NCI-H1048 (cell line): ENCODE measurements around the gene NFAT5.
"Not testable (repeated sequence)": the region's sequence is repeated elsewhere in the genome, so short reads cannot be mapped to it uniquely, and the experiment has no call there.

Experiments
- DNase-seq: peaks from one replicate; lab custom pipeline; 2025; lab: John Stamatoyannopoulos, UW

The NFAT5 gene

DNA sequence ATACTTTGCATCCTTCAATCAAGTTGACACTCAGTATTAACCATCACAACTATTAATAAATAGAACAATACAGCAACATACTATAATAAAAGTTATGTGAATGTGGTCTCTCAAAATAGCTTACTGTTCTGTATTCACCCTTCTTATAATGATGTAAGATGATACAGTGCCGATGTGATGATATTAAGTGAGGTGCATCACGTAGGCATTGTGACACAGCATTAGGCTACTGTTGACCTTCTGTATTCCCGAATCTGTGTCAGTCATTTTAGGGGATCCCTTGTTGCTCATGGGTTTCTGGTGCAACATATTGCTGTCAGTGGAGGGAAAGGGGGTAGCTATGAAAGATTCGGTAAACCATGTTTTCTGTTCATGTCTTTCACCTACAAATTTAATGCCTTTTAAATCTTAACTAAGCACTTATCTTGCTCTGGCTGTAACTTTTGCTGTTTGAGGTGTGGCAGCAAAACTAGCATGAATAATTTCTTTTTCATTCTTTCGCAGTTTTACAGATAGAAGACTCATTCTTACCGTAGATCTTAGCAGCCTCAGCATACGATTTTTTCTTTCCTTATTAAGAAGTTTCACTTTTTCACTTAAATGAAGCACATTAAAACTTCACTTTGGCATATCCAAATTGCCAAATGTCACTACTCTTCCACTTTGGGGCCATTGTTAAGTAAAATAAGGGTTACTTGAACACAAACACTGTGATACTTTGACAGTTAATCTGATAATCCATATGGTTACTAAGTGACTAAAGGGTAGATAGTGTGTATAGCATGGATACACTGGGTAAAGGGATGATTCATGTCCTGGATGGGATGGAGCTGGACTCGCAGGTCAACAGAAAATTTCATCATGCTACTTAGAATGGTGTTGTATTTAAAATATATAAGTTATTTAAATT, 29.6 kb downstream of the NFAT5 start:
- no peak for DNase-seq

DNA sequence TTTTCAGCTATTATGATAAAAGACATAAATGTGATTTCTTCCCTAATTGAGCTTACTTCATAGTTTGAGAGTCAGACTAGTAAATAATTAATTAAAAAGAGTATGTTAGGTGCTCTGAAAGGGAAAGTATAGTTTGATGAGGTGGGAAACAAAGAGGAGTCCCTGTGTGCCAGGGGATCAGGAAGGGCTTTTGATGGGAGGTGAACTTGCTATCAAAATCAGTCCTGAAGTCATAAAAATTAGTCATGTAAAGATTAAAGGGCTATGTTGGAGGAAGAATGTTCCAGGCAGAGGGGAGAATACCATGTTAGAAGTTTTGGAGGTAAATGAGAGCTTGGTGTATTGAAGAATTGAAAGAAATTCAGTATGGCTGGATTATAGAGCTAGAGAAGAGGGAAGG, 31.0 kb downstream of the NFAT5 start:
- no peak for DNase-seq

GRCh38 chr16:69598045-69598444, 32.3 kb downstream of the NFAT5 start:
- no peak for DNase-seq

DNA sequence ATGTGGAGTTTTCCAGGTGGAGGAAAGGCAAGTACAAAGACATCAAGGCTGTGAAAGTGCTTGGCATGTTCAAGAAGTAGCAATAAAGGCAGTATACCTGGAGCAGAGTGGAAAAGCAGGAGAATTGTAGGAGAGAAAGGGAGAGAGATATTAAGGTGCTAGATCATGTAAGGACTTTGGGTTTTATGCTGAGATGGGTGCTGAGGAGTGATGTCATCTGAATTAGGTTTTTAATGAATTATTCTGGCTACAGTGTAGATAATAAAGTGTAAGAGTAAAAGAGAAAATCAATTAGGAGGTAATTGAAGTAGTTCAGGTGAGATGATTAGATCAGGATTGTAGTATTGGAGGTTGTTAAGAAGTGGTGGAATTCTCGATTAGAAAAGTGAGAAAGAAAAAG, 34.0 kb downstream of the NFAT5 start:
- no peak for DNase-seq

GRCh38 chr16:69600202-69600601, 34.4 kb downstream of the NFAT5 start:
- DNase-seq, result no peak

GRCh38 chr16:69601250-69601649, 35.5 kb downstream of the NFAT5 start:
- DNase-seq, result no peak

GRCh38 chr16:69606985-69607384, 41.2 kb downstream of the NFAT5 start:
- no peak for DNase-seq

DNA sequence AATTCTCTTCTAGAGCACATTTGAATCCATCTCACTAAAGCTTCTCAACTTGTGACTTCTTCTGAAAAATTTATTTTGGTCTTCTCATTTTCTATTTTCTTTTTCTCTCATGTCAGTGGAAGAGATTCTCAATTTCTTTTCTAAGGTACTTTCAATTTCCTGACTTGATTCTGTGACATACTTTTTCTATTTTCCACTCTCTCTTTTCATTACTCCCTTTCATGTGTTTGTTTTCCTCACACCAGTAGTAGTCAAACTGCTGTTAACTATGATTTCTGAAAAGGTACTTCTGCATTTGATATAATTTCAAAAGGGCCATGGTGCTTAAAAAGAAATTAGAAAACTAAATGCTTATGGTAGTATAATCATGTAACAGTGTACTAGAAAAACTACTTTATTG, 41.9 kb downstream of the NFAT5 start:
- DNase-seq, result no peak

GRCh38 chr16:69610356-69610755, 44.6 kb downstream of the NFAT5 start:
- no peak for DNase-seq

GRCh38 chr16:69611103-69611640, 45.4 kb downstream of the NFAT5 start:
- no peak for DNase-seq

- DNase-seq, result no peak
Observed at GRCh38 chr16:69613378-69614154, 47.8 kb downstream of the NFAT5 start.

- DNase-seq, result no peak
Observed at GRCh38 chr16:69615528-69615927, 49.8 kb downstream of the NFAT5 start.

DNA sequence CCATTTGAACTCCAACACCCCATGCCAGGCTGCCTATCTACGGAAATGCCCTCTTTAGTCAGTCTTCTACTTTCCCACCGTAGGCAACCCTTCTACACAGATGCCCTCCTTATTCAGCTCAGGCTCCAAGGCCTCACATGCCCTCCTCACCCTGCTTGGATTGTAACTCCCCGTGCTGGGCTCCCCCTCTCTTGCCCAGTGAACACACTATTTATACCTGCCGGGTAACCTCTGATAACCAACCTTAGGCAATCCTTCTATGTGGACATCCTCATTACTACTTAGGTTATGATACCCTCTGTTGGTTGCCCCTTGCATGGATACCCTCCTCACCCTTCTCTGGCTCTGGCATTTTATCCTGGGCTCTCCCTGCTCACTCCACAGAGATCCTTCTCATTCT, 50.3 kb downstream of the NFAT5 start:
- DNase-seq, result no peak

- DNase-seq, result no peak
Observed at GRCh38 chr16:69618307-69618706, 52.5 kb downstream of the NFAT5 start.

DNA sequence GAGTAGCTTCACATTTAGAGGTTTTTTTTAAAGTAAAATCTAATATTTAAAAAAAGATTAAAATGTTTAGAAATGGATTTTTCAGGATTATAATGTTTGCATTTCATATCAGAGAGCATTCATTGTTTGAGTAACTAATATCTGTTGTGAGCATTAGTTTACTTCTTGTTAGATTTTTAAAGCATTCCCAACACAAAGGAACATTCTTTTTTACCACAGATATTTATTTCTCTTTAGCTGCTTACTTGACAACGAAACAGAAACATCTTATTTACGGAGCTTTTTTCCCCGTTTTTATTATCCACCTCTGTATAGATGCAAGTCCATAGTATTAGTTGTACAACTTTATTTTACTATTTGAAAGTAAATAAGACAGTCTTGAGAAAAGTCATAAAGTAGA, 53.0 kb downstream of the NFAT5 start:
- no peak for DNase-seq

DNA sequence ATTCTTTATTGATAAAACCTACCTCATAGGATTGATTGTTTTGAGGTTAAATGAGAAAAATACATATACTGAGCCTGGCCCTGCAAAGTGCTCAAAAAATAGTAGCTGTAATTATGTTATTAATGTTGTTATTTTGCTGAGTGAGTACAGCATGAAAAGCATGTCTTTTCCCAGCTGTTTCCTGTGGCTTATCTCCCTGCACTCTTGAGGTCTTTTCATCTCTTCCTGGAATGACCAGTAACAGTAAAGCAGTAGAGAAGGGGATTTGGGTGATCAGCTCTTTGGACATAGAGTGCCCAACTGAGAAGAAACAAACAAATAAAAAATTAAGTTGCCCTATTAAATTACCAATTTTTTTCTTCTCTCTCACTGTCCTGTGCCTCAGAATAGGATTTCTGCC, 53.7 kb downstream of the NFAT5 start:
- no peak for DNase-seq

GRCh38 chr16:69620573-69620972, 54.8 kb downstream of the NFAT5 start:
- DNase-seq, result no peak

DNA sequence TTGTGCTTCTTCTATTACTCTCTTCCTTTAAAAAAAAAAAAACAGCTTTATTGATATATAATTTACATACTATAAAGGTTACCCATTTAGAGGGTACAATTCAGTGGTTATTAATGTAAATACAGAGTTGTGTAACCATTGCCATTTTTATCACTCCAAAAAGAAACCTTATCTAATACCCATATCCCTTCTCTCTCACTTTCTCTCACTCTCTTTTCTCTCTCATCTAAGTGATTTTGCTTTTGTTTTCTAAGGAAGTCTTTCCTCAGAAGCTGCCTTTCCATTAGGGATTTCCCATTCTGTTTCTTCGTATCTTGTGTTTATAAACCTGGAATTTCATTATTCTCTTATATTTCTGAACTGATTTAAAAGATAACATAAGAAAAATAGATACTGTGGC, 55.5 kb downstream of the NFAT5 start:
- no peak for DNase-seq

- DNase-seq, result no peak
Observed at GRCh38 chr16:69626256-69626655, 60.5 kb downstream of the NFAT5 start.

DNA sequence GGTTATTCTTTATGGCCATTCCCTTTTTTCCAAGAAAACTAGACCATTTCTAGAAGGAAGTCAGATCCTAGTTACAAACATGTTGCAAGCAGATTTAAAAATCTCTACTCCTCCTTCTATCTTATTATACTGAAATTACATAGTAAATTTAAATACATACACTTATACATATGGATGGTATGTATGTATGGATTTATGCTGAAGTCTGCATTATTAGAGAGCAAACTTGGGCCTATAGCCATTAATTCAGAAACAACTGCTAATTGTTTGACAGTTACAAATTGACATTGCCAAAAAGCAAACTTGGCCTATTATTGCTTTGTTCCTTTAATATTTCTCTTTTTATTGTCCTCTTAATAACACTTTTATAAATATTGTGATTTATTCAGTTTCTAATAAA, 67.1 kb downstream of the NFAT5 start:
- DNase-seq, result no peak

- DNase-seq, result no peak
Observed at GRCh38 chr16:69633375-69633774, 67.6 kb downstream of the NFAT5 start.

DNA sequence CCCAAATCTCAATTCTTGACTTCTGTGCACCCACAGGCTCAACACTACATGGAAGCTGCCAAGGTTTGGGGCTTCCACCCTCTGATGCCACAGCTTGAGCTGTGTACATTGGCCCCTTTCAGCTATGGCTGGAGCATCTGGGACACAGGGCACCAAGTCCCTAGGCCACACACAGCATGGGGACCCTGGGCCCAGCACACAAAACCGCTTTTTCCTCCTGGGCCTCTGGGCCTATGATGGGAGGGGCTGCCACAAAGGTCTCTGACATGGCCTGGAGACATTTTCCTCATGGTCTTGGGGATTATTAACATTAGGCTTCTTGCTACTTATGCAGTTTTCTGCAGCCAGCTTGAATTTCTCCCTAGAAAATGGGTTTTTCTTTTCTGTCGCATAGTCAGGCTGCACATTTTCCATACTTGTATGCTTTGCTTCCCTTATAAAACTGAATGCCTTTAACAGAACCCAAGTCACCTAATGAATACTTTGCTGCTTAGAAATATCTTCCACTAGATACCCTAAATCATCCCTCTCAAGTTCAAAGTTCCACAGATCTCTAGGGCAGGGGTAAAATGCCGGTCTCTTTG, 70.9 kb downstream of the NFAT5 start:
- DNase-seq, result not testable (repeated sequence)
